Pancreas (tissue), 10 donors: Measurements from ENCODE around the gene CD163L1. TPM values are rescaled to one million over a fixed set of nuclear protein-coding genes. Genes with fewer than 3 reads are reported as not detected.

Experiments used
- ATAC-seq, 4 donors: fragments of 200-7000 bp; cut with Tn5 transposase; one replicate each; pipeline versions ENCODE4 v1.8.0 to v1.9.1; 2020; ENCODE audit warnings: mild to moderate bottlenecking in 4 of 4, moderate library complexity in 4 of 4
- DNase-seq, 6 donors: peaks; one replicate each; pipeline ENCODE4 v3.0.0-alpha.2; 2020
- FAIRE-seq: peaks from 2 replicates; lab custom pipeline; 2012; peaks lifted over from hg19 to GRCh38; lab: Jason Lieb, UNC
- H3K27ac ChIP-seq, 4 donors: fragments of 200-600 bp; sonication (generic); 1 replicate in 3 of 4; 2 replicates in 1 of 4; pipeline versions ENCODE4 v1.5.0 to v1.8.0; 2020
- H3K27me3 ChIP-seq, 4 donors: fragments of 200-600 bp; one replicate each; pipeline ENCODE4 v1.8.0; 2021
- H3K36me3 ChIP-seq, 3 donors: fragments of 200-600 bp; sonication (generic) in 1 of 3; one replicate each; pipeline versions ENCODE4 v1.5.0 to v1.8.0; 2020 to 2021
- H3K4me1 ChIP-seq, 3 donors: fragments of 200-600 bp; one replicate each; pipeline ENCODE4 v1.8.0; 2021
- H3K4me3 ChIP-seq, 4 donors: fragments of 200-600 bp; sonication (generic) in 2 of 4; one replicate each; pipeline versions ENCODE4 v1.5.0 to v1.8.0; 2020 to 2021
- H3K9me3 ChIP-seq, 4 donors: fragments of 200-600 bp; one replicate each; pipeline ENCODE4 v1.8.0; 2021
- CTCF ChIP-seq, 4 donors: fragments of 200-600 bp; sonication (generic) in 3 of 4; IDR thresholded peaks; one replicate each; pipeline versions ENCODE4 v1.5.0 to v1.8.0; 2021; ENCODE audit warnings: antibody characterized with exemption in 4 of 4
- WGBS, 2 donors: extraction: QIAGEN DNeasy Blood & Tissue Kit; methylation state at CpG; one replicate each; pipeline ENCODE4 v1.1.7; 2013; 5-methylcytosine and 5-hydroxymethylcytosine counted together
- intact Hi-C, 3 donors: fragments of 100-400 bp; cut with DNase I; formaldehyde crosslinking; loops; one replicate each; pipeline versions ENCODE4 v1.11.1 to v1.14.2; 2022
- polyA plus RNA-seq, 2 donors: library from polyadenylated mRNA; stranded (reverse); fragments of 200-250 nt; gene quantifications; one replicate each; pipeline ENCODE4 v1.2.3, GENCODE V29; 2013
- total RNA-seq, 6 donors: library from RNA; stranded (reverse); fragmentation: NEBNext Ultra II Directional in 4 of 6; extraction: Animal tissue kit (Norgen Biotek cat#: 25700) in 4 of 6; gene quantifications; one replicate each; pipeline versions ENCODE4 v1.2.1 to v1.2.4, GENCODE V29; 2021 to 2023
- donor health status: healthy with polysubstance abuse.
- donor health status: DM: no; HTN: no; CAD: no; lungs with moderate emphysema.
- donor health status: DM: no; HTN: no; CAD: no.
- donor health status: control.
- donor health status: control.
- donor health status: Bipolar disorder and iron deficiency.
- donor health status: DM: yes; HTN: yes; CAD: no.
- donor health status: DM: no; HTN: no; CAD: no.
- donor health status: DM: no; HTN: no; CAD: no.
- donor health status: DM: yes; HTN: yes; CAD: no.

Gene CD163L1
- total and polyA plus RNA-seq, 8 donors: 0.43 to 3.8 (median 1.2) TPM

DNA sequence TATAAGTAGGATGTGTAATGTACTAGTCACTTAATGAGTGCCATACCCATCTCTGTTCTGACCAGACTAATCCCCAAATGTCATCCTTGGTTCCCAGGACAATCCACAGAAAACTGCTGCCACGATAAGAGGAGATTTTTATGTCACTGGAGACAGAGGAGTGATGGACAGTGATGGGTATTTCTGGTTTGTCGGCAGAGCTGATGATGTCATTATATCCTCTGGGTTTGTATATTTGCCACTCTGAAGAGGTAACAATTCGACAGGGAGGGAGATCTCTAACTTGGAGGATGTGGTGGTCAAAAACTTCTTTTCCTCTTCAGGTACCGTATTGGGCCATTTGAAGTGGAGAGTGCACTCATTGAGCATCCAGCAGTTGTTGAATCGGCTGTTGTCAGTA is 119.8 kb downstream of the CD163L1 start:
- no peak for TF ChIP-seq CTCF (IDR thresholded peaks at IDR 0.05)
- H3K36me3 ChIP-seq: no peaks in the 10 kb centered on the region
- no peak for FAIRE-seq
- no peak for DNase-seq
- intact Hi-C loops: no loop called here
- no peaks in the 10 kb centered on the region for H3K9me3 ChIP-seq
- no peak for ATAC-seq
- H3K27me3 ChIP-seq: peaks cover 0 to 3% (median 0%) of the 10 kb centered on the region in 4 donors
- WGBS, 2 donors: 64 to 75% methylated on average over 5 of the region's 5 CpGs
- H3K4me3 ChIP-seq: no peak overlapping the region
- H3K4me1 ChIP-seq: no peaks in the 10 kb centered on the region
- no peak overlapping the region for H3K27ac ChIP-seq

DNA sequence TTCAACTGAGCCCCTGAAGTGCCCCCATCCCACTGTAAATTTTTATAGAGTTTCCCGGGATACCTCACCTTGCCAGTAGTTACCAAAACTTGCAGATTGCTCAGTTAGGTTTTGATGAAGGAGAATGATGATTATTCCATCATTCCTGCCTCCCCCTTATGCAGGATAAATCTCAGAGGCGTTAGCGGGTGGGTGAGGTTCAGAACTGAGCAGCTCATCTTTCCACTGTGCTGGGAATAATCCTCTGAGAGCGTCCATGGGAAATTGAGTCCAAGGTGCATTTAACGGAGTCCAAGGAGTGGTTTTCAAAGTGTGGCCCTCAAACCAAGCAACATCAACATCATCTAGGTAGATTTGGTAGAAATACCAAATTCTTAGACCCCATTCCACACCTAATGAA is 121.4 kb downstream of the CD163L1 start:
- TF ChIP-seq CTCF (IDR thresholded peaks at IDR 0.05): no peak
- FAIRE-seq: no peak
- Histone ChIP-seq H3K4me3 (no peak overlapping the region), H3K36me3 (no peaks in the 10 kb centered on the region), H3K27ac (no peak overlapping the region), H3K9me3 (no peaks in the 10 kb centered on the region), H3K27me3 (no peaks in the 10 kb centered on the region), H3K4me1 (no peaks in the 10 kb centered on the region)
- intact Hi-C loops: no loop called here
- no peak for DNase-seq
- 55 to 81% methylated on average over 5 of the region's 5 CpGs for WGBS, 2 donors
- no peak for ATAC-seq

DNA sequence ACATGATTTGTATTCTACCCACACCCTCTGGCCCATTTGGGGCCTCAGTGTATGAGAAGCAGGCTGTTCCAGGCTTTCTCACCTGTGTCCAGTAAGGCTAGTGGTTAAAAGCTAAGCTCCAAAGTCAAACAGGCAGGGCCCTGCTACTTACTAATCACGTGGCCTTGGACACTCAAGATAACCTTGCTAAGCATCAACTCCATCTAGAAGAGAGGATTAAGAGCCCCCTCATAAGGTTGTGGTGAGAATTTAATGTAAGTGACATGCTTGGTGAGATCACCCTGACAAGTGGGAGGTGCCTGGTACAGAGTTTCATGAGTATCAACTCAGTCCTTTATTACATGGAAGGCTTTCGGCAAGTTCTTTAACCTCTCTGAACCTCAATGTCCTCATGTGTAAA is 122.3 kb downstream of the CD163L1 start:
- Histone ChIP-seq H3K27ac (no peak overlapping the region), H3K4me1 (no peaks in the 10 kb centered on the region), H3K9me3 (no peaks in the 10 kb centered on the region), H3K4me3 (no peak overlapping the region), H3K36me3 (no peaks in the 10 kb centered on the region), H3K27me3 (no peaks in the 10 kb centered on the region)
- WGBS, 2 donors: 41 to 49% methylated on average over 2 of the region's 2 CpGs
- intact Hi-C loops: no loop called here
- FAIRE-seq (no peak), DNase-seq (no peak), ATAC-seq (no peak)
- no peak for TF ChIP-seq CTCF (IDR thresholded peaks at IDR 0.05)

GRCh38 chr12:7319930-7320329 is 124.0 kb downstream of the CD163L1 start:
- ATAC-seq (no peak), FAIRE-seq (no peak), DNase-seq (no peak)
- WGBS, 2 donors: 82 to 88% methylated on average over 2 of the region's 2 CpGs
- Histone ChIP-seq H3K36me3 (no peaks in the 10 kb centered on the region), H3K4me1 (no peaks in the 10 kb centered on the region), H3K27ac (no peak overlapping the region), H3K4me3 (no peak overlapping the region), H3K27me3 (no peaks in the 10 kb centered on the region), H3K9me3 (no peaks in the 10 kb centered on the region)
- intact Hi-C loops: no loop called here
- no peak for TF ChIP-seq CTCF (IDR thresholded peaks at IDR 0.05)

- no peaks in the 10 kb centered on the region for H3K27me3 ChIP-seq
- WGBS, 2 donors: 87 to 90% methylated on average over 4 of the region's 4 CpGs
- DNase-seq (no peak), FAIRE-seq (no peak), ATAC-seq (no peak)
- H3K9me3 ChIP-seq: no peaks in the 10 kb centered on the region
- H3K4me3 ChIP-seq: no peak overlapping the region
- intact Hi-C loops: no loop called here
- H3K36me3 ChIP-seq: no peaks in the 10 kb centered on the region
- H3K27ac ChIP-seq: no peak overlapping the region
- no peak for TF ChIP-seq CTCF (IDR thresholded peaks at IDR 0.05)
- H3K4me1 ChIP-seq: no peaks in the 10 kb centered on the region
Measured at GRCh38 chr12:7310070-7310469, 133.9 kb downstream of the CD163L1 start.

Other genes starting within 250 kb of the CD163L1 start
- gene ACSM4, start 140.1 kb downstream of the CD163L1 start, total RNA-seq: not detected
- gene ACSM4, start 140.1 kb downstream of the CD163L1 start, polyA plus RNA-seq: not detected
- gene CD163, start 59.6 kb upstream of the CD163L1 start, total RNA-seq: 10 to 100 TPM in 4 of 6 donors, 1 to 10 TPM in 2; 5.3 to 77.0 (median 18.5) TPM
- 1 to 10 TPM; 4.7 to 8.5 TPM for gene CD163, start 59.6 kb upstream of the CD163L1 start, polyA plus RNA-seq
- gene APOBEC1, start 221.8 kb upstream of the CD163L1 start, total RNA-seq: under 1 TPM in 1 of 6 donors, not detected in 5; 0.20 TPM
- gene APOBEC1, start 221.8 kb upstream of the CD163L1 start, polyA plus RNA-seq: not detected